BE2C (cell line): ENCODE measurements around the gene CCDC50.

Experiments
- DNase-seq: peaks from one replicate; pipeline ENCODE4 v3.0.0-alpha.2; 2020
- H3K27me3 ChIP-seq: fragments of 250-450 bp; sonication (Bioruptor Pico); 2 replicates; pipeline ENCODE4 v1.5.1; 2020; ENCODE audit warnings: mild to moderate bottlenecking
- H3K36me3 ChIP-seq: fragments of 250-450 bp; sonication (Bioruptor Pico); 2 replicates; pipeline ENCODE4 v1.5.1; 2020; ENCODE audit warnings: mild to moderate bottlenecking
- H3K4me1 ChIP-seq: fragments of 250-450 bp; sonication (Bioruptor Pico); 2 replicates; pipeline ENCODE4 v1.5.1; 2020
- H3K4me3 ChIP-seq: 2 replicates; pipeline ENCODE4 v1.5.1; 2011; ENCODE audit warnings: low read depth, low read length
- H3K9me3 ChIP-seq: fragments of 250-450 bp; sonication (Bioruptor Pico); 2 replicates; pipeline ENCODE4 v1.5.1; 2020
- TF ChIP-seq, protein P1 (sequence below): IDR thresholded peaks from 2 replicates; pipeline ENCODE4 v1.5.1; 2012; ENCODE audit warnings: mild to moderate bottlenecking, low read depth, low read length

CCDC50 gene

DNA sequence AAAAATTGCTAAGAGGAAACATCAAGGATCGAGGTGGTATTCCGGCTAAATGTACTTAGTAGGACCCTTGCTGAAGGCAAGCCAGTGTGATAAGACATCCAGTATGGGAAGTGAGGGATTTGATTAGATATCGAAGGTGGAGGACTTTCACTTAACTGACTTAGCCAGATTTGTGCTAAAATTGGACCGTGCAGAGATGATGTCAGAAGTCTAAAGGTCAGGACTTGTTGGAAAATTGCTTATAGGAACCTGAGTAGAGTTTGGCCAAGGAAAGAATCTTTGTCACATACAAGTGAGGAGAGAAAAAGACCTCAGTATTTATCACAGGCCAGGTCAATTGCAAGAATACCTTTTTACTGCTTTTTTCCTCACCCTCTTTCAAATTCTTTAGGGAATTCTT is 100.9 kb downstream of the CCDC50 start:
- TF ChIP-seq, protein P1, sequence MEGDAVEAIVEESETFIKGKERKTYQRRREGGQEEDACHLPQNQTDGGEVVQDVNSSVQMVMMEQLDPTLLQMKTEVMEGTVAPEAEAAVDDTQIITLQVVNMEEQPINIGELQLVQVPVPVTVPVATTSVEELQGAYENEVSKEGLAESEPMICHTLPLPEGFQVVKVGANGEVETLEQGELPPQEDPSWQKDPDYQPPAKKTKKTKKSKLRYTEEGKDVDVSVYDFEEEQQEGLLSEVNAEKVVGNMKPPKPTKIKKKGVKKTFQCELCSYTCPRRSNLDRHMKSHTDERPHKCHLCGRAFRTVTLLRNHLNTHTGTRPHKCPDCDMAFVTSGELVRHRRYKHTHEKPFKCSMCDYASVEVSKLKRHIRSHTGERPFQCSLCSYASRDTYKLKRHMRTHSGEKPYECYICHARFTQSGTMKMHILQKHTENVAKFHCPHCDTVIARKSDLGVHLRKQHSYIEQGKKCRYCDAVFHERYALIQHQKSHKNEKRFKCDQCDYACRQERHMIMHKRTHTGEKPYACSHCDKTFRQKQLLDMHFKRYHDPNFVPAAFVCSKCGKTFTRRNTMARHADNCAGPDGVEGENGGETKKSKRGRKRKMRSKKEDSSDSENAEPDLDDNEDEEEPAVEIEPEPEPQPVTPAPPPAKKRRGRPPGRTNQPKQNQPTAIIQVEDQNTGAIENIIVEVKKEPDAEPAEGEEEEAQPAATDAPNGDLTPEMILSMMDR: no peak
- H3K4me3 ChIP-seq: no peak overlapping the region
- no peaks in the 10 kb centered on the region for H3K27me3 ChIP-seq
- H3K9me3 ChIP-seq: peaks cover 4% of the 10 kb centered on the region; the same call in 1 of the 2 replicates
- H3K4me1 ChIP-seq: no peaks in the 10 kb centered on the region
- DNase-seq: no peak
- no peaks in the 10 kb centered on the region for H3K36me3 ChIP-seq

DNA sequence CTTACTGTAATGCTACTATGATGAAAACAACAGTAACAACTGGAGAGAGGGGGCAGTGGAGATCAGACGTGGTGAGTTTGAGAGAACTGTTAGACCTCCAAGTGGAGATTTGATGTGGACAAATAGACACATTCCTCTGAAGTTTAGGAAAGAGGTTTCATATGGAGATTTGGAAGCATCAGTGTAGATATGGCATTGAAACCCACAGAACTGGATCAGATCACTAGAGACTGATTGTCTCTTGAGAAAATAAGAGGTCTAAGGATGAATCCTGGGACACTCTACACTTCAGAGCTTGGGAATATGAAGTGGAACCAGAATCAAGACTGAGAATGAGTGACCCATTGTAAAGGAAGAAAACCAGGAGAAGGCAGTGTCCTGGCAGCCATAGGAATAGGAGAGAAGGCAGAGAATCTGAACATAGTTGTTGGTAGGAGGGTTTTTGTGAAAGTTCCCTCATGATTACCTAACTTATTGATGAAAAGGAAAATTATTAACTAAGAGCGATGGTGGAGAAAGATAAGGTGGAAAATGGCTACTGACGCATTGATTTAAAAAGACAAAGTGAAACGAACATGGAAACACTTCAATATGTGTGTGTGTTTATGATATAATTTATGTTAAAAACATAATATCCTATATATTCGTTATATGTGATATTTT is 102.1 kb downstream of the CCDC50 start:
- no peaks in the 10 kb centered on the region for H3K36me3 ChIP-seq
- DNase-seq: no peak
- no peaks in the 10 kb centered on the region for H3K4me1 ChIP-seq
- no peak overlapping the region for H3K4me3 ChIP-seq
- H3K27me3 ChIP-seq: no peaks in the 10 kb centered on the region
- peaks cover 4% of the 10 kb centered on the region; the same call in 1 of the 2 replicates for H3K9me3 ChIP-seq
- TF ChIP-seq, protein P1: no peak

GRCh38 chr3:191432162-191432561 is 103.0 kb downstream of the CCDC50 start:
- peaks cover 4% of the 10 kb centered on the region; the same call in 1 of the 2 replicates for H3K9me3 ChIP-seq
- no peaks in the 10 kb centered on the region for H3K27me3 ChIP-seq
- H3K4me3 ChIP-seq: no peak overlapping the region
- TF ChIP-seq, protein P1: no peak
- no peaks in the 10 kb centered on the region for H3K4me1 ChIP-seq
- DNase-seq: no peak
- H3K36me3 ChIP-seq: no peaks in the 10 kb centered on the region

DNA sequence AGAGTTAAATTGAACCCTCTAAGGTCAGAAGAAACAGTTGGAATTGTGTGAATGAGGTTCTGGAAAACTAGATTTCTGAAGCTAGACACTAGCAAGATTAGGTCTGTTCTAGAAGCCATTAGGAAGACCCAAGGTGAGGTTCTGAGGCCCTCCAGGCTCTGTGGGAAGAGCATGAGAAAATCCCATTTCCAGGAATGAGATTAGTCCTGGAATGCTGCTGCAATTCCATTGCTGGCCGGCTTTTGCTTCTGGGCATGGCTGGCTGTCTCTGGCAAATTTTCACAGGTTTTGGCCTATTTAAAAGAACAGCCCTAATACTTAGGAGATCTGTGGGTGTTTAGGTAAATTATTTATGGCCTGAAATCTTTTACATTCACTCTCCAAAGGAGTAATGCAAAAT is 104.8 kb downstream of the CCDC50 start:
- H3K4me1 ChIP-seq: no peaks in the 10 kb centered on the region
- TF ChIP-seq, protein P1: no peak
- no peaks in the 10 kb centered on the region for H3K36me3 ChIP-seq
- no peak overlapping the region for H3K4me3 ChIP-seq
- no peak for DNase-seq
- peaks cover 4% of the 10 kb centered on the region; the same call in 1 of the 2 replicates for H3K9me3 ChIP-seq
- no peaks in the 10 kb centered on the region for H3K27me3 ChIP-seq

DNA sequence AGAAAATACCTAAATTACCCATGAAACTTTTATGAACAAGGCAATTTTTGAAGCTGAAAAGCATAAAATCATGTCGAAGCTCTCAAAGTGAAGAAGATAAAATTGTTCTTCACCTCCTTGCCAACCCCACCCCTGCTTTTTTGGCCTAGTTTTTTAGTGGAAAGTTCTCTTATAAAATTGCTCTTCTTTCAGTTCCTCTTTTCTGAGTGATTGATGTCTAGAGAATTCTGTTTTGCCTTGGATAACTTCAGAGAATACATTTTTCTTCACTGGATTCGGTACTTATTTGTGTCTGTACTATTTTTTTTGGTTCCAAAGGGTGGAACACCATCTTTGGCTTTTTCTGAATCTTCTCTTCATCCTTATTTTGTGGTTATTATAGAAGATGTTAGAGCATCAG is 106.8 kb downstream of the CCDC50 start:
- TF ChIP-seq, protein P1: no peak
- Histone ChIP-seq H3K4me3 (no peak overlapping the region), H3K9me3 (peaks cover 3% of the 10 kb centered on the region; the same call in 1 of the 2 replicates), H3K4me1 (no peaks in the 10 kb centered on the region), H3K27me3 (no peaks in the 10 kb centered on the region), H3K36me3 (no peaks in the 10 kb centered on the region)
- no peak for DNase-seq

GRCh38 chr3:191438150-191438814 is 109.1 kb downstream of the CCDC50 start:
- Histone ChIP-seq H3K9me3 (no peaks in the 10 kb centered on the region), H3K36me3 (no peaks in the 10 kb centered on the region), H3K27me3 (no peaks in the 10 kb centered on the region), H3K4me3 (no peak overlapping the region), H3K4me1 (no peaks in the 10 kb centered on the region)
- no peak for DNase-seq
- TF ChIP-seq, protein P1: no peak
